Activated CD8-positive, alpha-beta memory T cell treated with anti-CD3 and anti-CD28 coated beads, Interleukin-2, amount 50 U/mL, for 48 hours (primary cell): ENCODE measurements around the gene CSMD2.
A peak's percentile ranks its signal among the peaks of the same experiment; 100 is the strongest.

ENCODE experiments used
- DNase-seq: peaks from one replicate; pipeline ENCODE4 v3.0.0-alpha.2; 2020

Gene CSMD2

GRCh38 chr1:33735624-33736023 is 429.4 kb downstream of the CSMD2 start:
- DNase-seq = no peak

DNA sequence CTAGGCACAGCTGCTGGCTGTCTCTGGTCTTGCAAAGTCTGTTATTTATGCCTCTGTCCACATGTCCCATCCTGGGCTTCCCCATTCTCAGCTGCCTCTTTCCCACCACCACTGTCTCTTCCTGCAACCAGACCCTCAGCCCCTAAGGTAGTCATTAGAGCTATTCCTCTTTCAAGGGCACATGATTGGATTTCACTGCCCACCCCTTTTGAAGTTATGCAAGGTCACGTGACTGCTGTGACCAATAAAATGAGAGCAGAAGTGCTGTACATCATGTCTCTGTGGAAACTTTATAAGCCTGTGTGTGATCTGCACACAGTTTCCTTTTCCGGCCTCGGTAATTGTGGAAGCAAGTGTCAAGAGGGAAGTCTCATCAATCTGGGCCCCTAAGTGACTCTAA is 437.7 kb downstream of the CSMD2 start:
- no peak for DNase-seq

DNA sequence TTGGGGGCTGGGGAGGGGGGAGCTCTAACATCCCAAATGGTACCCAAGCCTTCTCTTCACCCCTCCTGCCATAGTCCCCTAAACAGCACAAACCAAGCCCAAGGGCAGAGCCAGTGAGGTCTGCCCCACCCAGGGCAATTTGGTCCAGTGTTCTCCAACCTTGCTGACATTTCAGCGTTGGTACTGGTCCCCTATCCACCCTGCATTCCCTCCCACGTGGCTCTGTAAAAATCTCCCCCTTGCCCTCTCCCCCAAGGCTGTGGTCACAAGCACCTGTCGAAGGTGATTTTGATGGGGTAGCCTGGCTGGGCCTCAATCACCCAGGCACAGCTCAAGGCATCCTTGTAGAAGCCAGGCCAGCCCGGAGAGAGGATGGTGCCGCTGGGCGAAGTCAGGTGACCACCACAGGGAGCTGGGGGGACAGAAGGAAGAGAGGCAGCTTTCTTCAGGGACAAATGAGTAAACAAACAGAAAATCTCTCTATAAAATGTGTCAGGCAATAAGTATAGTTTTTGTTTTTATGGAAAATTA is 438.7 kb downstream of the CSMD2 start:
- DNase-seq = no peak

- DNase-seq = no peak
These were observed 439.4 kb downstream of the CSMD2 start for GRCh38 chr1:33725556-33726160.

GRCh38 chr1:33725037-33725436 is 440.0 kb downstream of the CSMD2 start:
- DNase-seq = no peak

- DNase-seq = no peak
These were observed 440.7 kb downstream of the CSMD2 start for GRCh38 chr1:33724348-33724747.

GRCh38 chr1:33723251-33723650 is 441.8 kb downstream of the CSMD2 start:
- no peak for DNase-seq

- no peak for DNase-seq
These were observed 443.7 kb downstream of the CSMD2 start for GRCh38 chr1:33721301-33721815.

- DNase-seq = peak; percentile 10
These were observed 445.0 kb downstream of the CSMD2 start for GRCh38 chr1:33719771-33720670.

- no peak for DNase-seq
These were observed 445.7 kb downstream of the CSMD2 start for GRCh38 chr1:33719326-33719725.

- DNase-seq = no peak
These were observed 446.8 kb downstream of the CSMD2 start for GRCh38 chr1:33718186-33718585.

DNA sequence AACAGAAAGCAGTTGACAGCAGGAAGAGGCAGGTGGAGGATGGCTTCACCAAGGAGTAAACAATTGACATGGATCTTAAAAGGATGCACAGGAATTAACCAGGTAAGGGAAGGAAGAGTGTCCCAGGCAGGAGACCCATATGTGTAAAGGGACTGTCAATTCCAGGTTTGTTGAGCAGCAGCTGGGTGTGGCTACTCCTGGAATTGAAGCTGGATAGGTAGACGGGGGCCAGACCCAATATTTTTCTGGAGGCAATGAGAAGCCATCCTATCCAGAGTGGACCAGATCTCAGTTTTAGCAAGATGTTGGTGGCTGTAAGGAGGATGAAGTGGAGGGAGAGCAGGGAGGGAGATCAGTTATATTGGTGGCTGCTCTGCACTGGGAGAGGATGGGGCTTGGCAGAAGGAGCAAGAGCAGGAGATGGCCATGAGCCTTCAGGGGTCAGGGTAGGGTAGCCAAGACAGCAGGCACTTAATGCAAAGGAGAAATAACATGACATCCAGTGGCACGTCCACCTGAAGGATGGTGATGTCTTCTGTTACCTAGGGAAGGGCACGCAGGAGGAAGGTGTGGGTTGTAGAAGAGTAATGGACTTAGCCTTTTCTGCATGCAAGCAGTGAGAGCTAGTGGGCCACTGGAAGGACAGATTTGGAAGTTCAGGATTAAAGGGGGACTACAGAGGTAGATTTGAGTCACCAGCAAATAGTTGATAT is 447.9 kb downstream of the CSMD2 start:
- no peak for DNase-seq

DNA sequence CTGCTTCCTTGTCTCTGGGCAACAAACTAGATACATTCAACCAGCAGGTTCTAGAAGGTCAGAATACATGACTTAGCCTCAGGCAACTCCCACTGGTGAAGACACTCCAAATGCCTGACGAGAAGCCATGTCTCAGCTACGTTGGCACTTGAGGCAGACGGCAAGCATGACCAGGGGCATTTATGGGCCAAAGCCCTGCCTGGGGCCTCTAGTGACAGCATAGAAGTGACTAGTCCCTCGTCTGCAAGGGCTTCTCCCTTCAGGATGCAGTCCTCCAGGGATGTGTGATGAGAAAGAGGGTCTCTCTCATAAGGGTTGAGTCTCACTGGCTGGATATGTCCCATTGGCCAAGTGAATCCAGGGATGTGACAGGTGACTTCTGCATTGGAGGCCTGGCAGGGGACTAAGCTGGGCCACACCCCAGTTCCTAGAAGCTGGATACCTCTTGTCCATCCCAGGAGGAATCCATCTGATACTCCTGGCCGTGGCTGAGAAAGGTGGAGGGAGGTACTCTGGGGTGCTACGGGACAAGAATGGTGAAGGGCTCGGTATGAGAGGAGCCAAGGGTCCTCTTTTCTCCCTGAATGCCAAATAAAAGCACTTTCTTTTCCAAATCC is 449.7 kb downstream of the CSMD2 start:
- DNase-seq = no peak

DNA sequence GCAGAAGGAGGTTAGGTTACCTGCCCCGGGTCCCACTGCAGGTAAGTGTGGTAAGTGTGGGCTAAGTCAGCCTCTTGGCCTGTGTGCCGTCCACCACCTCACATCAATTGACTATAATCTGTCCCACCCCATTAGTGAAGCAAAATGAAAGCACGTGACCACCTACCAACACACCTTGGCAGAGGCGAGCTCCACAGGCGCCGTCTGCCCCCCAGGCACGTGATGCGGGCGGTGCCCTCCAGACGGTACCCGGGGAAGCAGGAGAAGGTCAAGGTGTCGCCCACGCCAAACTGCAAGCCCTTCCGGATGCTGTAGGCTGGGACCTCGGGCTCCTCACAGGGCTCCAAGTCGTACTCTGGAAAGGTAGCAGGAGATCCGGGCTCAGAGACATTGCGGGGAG is 450.6 kb downstream of the CSMD2 start:
- no peak for DNase-seq

DNA sequence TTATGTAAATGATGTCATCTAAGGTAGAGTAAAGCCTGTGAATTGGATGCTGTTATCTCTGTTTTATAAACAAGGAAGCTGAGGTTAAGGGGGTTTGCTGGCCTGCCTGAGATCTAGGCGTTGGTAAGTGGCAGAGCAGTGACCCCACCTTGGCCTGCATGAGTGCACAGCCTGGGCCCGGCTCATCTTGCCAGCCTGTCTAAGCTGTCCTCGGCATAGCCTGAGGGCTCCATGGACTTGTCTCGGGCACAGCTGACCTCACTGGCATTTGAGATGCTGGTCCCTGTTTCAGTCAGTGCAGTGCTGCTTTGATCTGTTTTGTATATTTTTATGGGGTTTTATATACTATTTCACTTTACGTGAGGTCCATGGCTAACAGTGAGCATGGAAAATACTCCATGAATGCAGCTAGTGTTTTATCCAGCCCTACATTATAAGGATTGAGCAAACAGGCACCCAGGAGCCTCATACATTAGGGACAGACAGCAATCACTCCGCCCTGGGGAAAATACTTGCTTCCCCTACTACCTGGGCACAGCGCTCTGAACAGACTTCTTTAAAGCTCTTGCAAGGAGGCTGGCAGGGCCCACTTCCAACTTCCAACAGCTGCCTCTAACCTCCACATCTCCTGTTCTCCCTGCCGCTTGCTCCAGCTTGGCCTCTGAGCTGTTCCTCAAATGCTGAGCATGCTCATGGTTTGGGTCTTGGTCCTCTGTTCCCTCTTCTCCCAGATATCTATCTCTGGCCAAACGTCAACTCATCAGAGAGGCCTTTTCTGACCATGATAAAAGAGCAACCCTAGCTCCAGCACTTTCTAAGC is 451.8 kb downstream of the CSMD2 start:
- no peak for DNase-seq

DNA sequence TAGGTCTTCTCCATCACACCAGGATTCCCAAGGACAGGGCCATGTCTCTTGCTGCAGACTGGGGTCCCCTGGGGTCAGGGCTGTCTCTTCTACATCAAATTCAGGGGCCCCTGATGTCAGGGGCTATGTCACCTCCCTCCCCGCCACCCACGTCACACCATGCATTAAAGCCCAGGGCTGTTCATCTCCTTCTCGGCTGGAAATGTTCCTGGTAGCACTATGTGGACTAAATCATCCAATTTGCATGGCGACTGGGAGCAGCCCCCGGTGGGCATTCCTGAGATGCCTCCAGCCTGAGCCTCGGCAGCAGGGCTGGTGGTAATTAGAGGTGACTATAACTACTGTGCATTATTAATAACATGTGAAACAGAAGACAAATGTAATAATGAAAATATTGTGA is 452.8 kb downstream of the CSMD2 start:
- DNase-seq = no peak

- no peak for DNase-seq
These were observed 453.5 kb downstream of the CSMD2 start for GRCh38 chr1:33711511-33711910.

GRCh38 chr1:33710967-33711366 is 454.1 kb downstream of the CSMD2 start:
- no peak for DNase-seq

DNA sequence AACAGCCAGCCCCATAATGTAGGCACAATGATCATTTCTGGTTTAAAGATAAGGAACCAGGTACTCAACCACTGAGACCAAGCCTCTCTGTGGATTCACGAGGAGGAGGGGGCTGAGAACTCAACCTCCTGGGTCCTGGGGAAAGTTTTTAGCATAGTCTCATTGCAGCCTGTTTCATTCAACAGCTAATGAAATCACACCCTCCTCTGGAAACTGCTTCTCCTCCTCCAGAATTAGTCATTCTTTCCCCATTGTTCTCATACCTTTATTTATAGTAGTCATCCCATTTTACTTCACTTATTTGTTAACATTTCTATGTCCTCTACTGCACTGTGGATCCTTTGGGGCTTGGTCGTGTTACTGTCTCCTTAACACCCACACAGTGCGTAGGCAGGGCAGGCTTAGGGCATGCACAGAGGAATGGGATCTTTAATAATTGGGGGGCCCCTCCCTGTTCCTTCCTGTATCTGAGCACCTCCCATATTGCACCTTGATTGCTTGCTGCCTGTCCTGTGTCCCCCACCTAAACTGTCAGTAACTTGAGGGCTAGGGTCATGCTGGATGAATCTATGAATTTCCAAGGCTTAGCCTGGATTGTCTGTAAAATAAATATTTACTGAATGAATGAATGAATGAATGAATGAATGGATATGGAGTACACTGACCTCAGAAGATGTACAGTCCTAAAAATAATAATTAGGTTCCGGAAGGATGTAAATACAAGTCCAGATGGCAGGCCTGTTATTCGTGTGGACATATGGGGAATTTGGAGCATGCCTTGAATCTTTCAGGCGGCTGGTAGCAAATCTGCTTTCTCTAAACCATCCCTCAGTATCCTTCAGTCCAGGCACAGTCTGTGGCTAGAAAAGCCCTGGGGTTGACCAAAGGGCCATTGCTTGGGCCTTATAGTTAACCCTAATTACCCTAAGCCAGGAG is 455.0 kb downstream of the CSMD2 start:
- DNase-seq = no peak

DNA sequence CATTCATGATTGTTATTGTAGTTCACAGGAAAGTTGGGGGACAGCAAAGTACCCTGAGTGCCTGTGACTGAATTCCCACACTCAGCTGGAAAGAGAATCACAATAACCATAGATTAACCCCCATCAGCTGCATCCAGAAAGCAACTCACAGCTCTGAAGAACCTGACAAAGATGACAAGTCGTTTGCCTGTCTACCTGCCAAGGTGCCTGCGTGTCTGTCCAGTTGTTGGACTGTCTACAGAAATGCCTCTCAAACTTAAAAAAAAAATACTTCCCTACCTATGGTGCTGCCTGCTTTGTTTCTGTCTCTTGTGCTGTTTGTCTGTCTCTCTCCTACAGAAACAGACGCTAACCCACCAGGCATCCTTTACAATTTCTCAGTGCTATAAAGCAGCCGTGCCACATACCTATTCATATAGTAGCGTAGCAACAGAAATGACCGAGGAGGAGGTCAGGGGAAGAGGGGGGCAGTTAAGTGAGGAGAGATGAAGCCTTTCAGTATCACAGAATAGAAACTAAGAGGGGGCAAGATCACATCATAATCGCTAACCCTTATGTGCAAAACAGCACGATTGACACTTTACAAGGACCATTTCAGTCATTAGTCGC is 455.8 kb downstream of the CSMD2 start:
- no peak for DNase-seq
